Stimulated activated CD4-positive, alpha-beta T cell treated with anti-CD3 and anti-CD28 coated beads, Interleukin-1b, Interleukin-23, amount 100 ng/mL, for 1 hour (primary cell): ENCODE results near the gene TMEM213.

Source experiments
- DNase-seq, 2 donors: peaks; one replicate each; pipeline ENCODE4 v3.0.0-alpha.2; 2020; ENCODE audit warnings: low read depth in 2 of 2

Gene TMEM213

GRCh38 chr7:138842111-138842510 lies 44.3 kb downstream of the TMEM213 start:
- DNase-seq, result no peak

GRCh38 chr7:138843632-138844580 lies 46.1 kb downstream of the TMEM213 start:
- DNase-seq, result no peak

GRCh38 chr7:138845711-138846110 lies 47.9 kb downstream of the TMEM213 start:
- DNase-seq, result no peak

DNA sequence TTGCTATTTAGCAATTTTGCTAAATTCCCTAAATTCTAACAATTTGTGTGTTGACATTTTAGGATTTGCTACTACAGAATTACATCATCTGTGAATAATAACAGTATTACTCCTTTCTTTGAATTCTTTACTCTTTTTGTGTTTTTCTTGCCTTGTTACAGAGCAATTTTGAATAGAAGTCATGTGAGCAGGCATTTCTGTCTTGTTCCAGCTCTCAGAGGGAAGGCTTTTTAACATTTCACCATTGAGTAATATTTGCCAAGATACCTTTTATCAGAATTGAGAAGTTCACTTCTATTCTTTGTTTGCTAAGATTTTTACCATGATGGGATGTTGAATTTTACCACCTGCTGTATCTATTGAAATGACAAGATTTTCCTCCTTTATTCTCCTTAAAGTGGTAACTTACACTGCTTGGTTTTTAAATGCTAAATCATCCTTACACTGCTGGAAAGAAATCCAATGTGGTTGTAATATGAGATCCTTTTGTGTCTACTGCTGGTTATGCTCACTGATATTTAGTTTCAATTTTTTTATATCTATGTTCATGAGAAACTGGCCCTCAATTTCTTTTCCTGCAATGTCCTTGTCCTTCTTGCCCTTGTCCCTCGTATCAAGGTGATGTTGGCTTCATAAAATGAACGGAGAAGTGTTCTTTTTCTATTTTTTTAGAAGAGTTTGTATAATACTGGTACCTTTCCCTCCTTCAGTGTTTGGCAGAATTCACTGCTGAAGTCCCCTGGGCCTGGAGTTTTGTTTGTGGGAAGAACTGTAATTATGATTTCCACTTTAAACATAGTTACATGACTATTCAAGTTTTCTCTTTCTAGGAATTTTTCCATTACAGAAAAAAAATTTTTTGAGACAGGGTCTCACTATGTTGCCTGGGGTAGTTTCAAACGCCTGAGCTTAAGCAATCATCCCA lies 50.5 kb downstream of the TMEM213 start:
- DNase-seq, result no peak

GRCh38 chr7:138849701-138850100 lies 51.9 kb downstream of the TMEM213 start:
- no peak for DNase-seq

GRCh38 chr7:138852469-138852868 lies 54.7 kb downstream of the TMEM213 start:
- no peak for DNase-seq

DNA sequence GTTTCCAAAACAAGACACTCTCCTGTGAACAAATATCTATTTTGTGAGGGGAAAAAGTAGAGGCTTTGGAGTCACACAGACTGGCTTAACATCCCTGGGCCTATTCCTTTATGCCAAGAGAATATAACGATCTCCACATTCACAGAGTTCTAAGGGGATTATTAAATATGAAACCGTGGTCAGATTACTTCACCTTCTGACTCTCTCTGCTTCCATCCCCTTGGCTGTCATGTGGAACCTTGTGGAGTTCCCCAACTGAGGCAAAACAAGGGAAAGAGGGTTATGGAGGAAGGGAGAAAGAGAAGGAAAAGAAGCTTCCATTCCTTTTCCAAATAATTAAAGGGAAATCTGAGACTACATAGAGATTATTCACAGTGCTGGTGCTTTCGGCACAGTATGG lies 55.7 kb downstream of the TMEM213 start:
- DNase-seq, result no peak

- no peak for DNase-seq
These were observed 56.4 kb downstream of the TMEM213 start for GRCh38 chr7:138854115-138854645.

- no peak for DNase-seq
These were observed 59.9 kb downstream of the TMEM213 start for GRCh38 chr7:138857728-138858127.

DNA sequence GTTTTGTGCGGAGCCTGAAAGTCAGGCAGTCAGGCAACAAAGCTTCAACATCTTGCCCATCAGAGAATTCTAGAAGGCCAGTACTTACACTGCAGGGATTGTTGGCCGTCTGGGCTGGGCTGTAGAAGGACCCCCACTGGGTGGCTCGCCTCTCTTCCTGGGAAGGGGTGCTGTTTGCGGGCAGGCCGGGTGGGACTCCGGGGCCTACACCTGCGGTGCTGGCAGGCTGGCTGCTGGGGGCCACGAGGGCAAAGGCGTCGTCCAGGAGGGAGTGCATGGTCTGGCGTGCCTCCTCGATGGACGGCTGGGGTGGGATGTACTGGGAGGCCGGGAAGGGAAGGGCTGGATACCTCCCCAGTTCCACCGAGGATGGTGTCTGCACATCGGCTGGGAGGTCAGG lies 63.3 kb downstream of the TMEM213 start:
- DNase-seq, result no peak

DNA sequence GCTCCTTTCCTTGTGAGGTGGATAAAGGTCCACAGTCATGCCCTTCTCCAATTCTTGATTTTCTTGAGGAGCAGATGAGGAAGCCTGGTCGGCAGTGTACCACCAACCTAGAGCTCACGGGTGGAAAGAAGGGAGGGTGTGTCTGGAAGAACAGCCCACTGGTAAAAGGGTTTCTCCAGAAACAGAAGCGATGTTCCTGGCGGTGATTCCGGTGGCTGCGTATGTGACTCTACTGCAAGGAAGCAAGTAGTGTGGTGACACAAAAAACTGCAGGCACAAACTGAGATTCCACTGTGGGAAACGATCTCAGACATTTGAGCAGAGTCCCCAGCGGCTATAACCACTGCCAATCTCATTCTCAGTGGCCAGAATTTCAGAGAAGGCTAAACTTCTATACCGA lies 66.1 kb downstream of the TMEM213 start:
- no peak for DNase-seq

DNA sequence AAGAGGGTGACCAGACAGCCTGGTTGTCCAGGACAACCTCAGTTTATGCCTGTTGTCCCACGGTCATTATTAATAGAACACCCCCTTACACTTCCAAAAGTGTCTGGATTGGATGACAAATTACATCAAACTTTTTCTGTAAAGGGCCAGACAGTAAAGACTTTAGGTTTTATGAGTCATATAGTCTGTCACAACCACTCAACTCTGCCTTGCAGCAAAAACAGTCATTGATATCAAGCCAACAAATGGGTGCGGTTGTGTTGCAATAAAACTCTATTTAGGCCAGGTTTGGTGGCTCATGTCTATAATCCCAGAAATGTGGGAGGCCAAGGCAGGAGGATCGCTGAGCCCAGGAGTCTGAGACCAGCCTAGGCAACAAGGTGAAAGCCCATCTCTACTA lies 66.9 kb downstream of the TMEM213 start:
- no peak for DNase-seq

GRCh38 chr7:138865843-138866242 lies 68.0 kb downstream of the TMEM213 start:
- DNase-seq, result no peak

- DNase-seq, result no peak
These were observed 68.6 kb downstream of the TMEM213 start for GRCh38 chr7:138866353-138866752.

DNA sequence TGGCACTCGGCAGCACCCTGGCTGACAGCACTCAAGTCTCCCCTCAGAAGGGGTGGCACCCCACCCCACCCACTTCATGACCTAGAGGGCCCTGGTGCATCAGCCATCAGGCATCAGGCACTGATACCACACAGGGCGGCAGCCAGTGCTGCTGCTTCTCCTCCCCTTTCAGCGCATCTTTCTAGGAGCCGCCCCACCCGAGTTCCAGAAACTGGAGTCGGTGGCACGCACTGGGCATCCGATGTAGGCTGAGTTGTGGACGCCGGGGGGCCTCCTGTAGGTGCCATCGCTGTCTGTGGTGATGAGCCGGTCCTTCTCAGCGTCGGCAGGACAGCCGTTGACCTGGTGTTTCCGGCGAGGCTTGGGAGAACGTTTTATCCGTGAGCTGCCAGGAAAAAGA lies 70.0 kb downstream of the TMEM213 start:
- DNase-seq, result no peak

DNA sequence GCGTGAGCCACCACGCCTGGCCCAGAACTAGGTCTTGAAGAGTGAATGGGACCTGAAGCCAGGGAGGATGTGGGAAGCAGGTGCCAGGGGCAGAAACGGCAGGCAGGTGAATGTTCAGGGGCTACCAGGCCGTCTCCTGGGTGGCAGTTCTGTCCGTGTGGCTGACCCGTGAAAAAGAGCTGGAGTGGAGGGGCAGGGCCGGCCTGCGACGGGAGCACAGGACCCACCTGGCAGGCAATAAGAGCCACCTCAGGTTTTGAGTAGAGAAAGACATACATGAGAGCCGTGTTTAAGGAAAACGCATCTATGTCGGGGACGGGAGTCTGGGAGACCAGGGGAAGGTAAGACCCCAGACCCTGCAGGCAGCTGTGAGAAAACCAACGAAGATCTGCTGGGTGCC lies 70.9 kb downstream of the TMEM213 start:
- DNase-seq, result no peak

- DNase-seq, result no peak
These were observed 71.6 kb downstream of the TMEM213 start for GRCh38 chr7:138869353-138869752.

GRCh38 chr7:138871065-138871813 lies 73.4 kb downstream of the TMEM213 start:
- no peak for DNase-seq

DNA sequence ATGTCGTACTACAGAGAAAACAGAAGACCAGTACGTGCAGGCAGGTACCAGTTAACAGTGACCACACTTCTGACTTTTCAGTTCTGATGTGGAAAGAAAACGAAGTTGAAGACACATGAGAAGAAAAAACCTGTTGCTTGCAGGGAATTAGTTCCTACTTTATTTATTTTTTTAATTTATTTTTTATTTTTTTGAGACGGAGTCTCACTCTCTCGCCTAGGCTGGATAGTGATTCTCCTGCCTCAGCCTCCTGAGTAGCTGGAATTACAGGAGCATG lies 74.0 kb downstream of the TMEM213 start:
- no peak for DNase-seq

GRCh38 chr7:138872576-138872975 lies 74.8 kb downstream of the TMEM213 start:
- no peak for DNase-seq

GRCh38 chr7:138873220-138873892 lies 75.6 kb downstream of the TMEM213 start:
- DNase-seq, result no peak
